ENCODE results near the gene SH2D1B.
"Not testable (repeated sequence)": the region's sequence is repeated elsewhere in the genome, so short reads cannot be mapped to it uniquely, and the experiment has no call there.

Gene SH2D1B

GRCh38 chr1:162359523-162360236 lies 52.3 kb downstream of the SH2D1B start:
- DNase-seq: no peak

DNA sequence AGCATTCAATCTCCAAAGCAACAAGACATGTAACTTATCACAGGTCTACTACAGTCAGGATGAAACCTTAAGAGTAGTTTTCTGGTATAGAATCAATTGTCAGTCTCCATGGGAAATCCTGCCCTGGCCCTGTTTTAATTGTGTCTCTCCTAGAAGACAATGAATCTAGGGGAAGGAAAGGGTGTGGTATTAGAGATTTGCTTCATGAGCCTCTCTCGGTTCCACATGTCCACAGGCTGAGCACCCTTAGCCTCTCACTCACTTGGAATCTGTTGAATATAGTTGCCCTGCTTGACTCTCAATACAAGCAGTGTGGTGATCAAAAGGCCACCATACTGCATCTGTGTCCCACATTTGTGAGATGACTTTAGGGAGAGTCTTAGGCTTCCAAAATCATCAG lies 53.0 kb downstream of the SH2D1B start:
- DNase-seq: no peak

DNA sequence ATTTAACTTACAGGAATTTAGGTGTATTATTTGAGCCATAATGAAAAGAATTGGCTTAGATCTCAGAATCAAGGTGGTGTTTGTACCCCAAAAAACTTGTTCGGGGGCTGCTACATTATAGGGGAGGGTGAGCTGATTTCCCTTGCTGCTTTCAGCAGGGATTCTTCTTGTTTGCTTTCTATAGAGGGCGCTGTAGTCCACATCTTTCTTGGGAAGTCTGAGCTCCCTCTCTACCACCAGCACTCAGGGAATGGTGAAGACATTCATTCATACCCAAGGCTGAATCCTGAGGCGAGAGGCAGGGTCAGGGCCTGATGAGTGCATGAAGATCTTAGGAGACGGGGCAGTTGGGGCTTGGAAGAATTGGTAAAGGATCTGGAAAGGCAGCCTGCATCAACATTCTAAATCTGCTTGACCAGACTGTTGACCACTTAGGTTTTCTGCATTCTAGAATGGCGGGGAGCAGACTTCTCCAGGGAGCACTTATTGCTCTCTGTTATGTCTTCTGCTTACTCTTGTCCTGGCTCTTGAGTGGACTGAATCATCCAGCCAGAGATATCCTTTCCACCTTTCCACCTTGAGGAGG lies 54.2 kb downstream of the SH2D1B start:
- DNase-seq: no peak

DNA sequence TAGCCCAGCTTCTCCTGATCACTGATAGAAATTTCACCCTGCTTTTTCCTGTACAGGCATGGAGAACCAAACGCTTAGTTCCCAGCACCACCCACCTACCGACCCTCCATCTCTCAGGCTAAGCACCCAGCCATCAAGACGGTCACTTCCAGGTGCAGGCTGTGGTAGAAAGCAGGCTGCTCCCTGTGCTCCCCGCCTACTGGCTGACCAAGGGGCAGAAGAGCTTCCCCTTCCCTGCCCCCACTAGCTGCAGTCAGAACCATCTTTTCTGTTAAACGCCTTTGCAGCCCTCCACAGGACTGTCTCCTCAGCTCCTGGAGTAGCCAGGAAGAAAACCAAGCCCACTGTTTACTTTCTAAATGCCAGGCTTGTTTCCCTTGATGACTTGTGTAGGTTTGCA lies 58.2 kb downstream of the SH2D1B start:
- no peak for DNase-seq

- DNase-seq: no peak
These were observed 58.9 kb downstream of the SH2D1B start for GRCh38 chr1:162353078-162353477.

DNA sequence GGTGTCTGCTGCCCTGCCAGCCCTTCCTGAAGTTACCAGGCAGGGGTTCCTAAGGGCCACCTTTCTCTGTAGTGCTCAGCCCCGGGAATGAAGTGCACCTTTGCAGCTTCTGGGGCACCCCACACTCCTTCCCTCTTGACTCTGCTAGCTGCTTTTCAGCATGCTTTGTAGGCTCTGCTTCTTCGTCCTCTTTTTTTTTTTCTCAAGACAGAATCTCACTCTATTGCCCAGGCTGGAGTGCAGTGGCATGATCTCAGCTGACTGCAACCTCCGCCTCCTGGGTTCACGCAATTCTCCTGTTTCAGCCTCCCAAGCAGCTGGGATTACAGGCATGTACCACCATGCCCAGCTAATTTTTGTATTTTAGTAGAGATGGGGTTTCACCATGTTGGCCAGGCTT lies 60.1 kb downstream of the SH2D1B start:
- DNase-seq: not testable (repeated sequence)

DNA sequence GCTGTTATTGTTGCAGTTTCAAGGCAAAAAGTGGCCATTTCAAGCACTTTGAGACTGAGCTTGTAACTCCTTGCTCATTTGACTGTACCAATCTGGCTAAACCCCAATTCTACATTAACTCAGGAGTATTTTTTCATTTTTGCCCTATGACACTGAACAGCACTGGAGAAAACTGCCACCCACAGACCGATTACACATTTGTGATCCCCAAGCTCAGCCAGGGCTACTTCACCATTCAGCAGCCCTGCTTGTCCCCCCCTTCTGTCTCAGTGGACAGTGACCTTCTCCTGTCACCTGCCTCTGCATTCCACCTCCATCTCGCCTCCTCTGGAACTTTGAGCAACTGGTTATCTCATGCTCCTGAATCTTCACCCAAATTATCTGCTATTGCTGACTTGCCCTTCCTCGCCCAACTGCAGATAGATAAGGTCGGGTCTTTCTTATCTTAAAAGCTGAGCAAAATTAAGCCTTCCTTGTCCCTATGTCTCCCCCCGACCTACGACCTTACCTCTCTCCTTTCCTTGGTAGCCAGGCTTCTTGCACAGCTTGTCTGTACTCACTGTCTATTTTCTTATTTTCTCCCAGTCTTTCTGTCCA lies 60.6 kb downstream of the SH2D1B start:
- DNase-seq: no peak

DNA sequence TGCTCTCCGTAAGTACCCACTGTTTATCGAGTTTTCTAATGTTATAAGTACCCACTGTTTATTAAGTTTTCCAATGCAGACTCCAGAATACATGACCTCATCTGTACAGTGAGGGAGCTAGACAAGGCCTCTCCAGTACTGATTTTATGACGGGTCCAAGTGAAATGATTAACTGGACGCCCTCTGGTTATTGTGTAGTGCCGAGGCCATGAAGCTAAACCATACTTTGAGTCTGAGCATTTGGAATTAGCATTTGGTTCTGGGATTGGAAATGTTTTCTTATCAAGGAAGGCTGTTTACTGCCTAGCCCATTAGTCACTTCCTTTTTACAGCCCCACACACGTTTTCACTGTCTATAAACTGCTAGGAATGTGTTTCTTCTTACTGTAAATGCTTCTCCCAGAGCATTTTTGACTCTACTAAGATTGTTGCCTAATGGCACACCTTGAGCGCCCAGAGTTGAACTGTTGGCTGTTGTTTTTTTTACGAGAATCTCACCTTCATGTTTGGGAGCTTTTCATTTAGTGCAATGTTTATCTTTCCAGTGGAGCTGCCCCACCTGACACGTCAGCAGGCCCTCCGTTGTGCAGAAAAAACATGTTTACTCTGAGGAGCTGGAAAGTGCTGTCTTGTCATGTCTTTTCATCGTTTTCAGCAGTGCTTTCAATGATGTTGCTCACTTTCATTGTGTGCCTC lies 62.2 kb downstream of the SH2D1B start:
- DNase-seq: no peak

GRCh38 chr1:162347281-162347680 lies 64.7 kb downstream of the SH2D1B start:
- no peak for DNase-seq
